Stimulated activated CD8-positive, alpha-beta memory T cell treated with anti-CD3 and anti-CD28 coated beads, Interleukin-12 subunit alpha, Interleukin-12 subunit beta, amount 100 ng/mL, for 24 hours (primary cell): ENCODE data around the gene YEATS2.
"Not testable (repeated sequence)": the region's sequence is repeated elsewhere in the genome, so short reads cannot be mapped to it uniquely, and the experiment has no call there.

Source experiments
- DNase-seq: peaks from one replicate; pipeline ENCODE4 v3.0.0-alpha.2; 2020; ENCODE audit errors: extremely low read depth

Gene YEATS2

DNA sequence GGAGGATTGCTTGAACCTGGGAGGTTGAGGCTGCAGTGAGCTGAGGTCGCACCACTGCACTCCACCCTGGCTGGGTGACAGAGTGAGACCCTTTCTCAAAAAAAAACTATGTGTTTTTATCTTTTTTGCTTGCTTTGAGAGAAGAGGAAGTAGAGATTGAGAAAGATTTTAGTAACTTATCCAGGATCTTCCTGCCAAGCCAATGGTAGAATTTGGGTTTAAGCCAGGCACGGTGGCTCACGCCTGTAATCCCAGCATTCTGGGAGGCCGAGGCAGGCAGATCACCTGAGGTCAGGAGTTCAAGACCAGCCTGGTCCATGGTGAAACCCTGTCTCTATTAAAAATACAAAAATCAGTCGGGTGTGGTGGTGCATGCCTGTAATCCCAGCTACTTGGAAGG is 78.9 kb downstream of the YEATS2 start:
- DNase-seq = not testable (repeated sequence)

DNA sequence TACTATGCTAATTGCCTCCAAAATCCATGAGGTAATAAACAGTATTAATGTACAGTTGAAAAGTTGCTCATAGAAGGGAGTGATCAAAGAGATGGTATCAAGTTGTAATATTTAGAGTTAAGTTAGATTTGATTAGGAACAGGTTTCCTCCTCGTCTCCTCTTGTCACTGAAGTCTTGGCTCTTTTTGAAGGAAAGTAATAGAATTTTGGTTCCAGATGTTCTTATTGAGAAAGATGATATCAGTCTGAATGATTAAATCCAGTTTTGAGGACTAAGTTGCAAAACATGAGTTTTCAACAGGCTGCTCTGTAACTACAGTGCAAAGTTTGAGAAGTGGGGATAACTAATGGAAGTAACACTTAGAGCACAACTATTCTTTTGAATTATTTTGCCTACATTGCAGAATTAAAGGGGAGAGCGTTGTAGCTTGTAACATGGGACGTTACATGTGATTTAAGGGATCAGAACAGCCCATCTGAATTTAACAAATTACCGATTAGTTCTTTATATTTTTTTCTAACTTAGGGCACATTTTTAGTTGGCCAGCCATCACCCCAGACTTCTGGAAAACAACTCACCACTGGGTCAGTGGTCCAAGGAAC is 79.5 kb downstream of the YEATS2 start:
- DNase-seq = no peak

DNA sequence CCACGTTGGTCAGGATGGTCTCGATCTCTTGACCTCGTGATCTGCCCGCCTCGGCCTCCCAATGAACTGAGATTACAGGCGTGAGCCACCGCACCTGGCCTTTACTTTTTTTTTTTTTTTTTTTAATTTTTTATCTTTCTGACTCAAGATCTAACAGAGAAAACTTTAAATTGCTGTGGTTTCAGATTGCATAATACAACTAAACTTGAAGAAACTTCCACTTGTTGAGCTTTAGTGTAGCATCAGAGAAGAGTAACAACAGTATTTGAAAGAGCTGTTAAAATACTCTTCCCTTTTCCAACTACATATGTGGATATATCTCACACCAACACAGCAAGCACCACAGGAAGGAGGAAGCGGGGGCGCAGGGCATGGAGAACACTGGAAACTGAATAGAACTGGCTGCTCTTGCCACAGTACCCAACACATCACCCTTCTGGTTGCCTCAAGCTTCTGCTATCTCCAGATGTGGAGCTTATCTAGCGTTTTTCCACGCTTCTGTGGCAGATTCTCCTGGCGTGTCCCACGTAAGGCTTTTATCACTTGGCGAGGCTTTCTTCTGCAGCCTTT is 82.4 kb downstream of the YEATS2 start:
- DNase-seq = no peak

DNA sequence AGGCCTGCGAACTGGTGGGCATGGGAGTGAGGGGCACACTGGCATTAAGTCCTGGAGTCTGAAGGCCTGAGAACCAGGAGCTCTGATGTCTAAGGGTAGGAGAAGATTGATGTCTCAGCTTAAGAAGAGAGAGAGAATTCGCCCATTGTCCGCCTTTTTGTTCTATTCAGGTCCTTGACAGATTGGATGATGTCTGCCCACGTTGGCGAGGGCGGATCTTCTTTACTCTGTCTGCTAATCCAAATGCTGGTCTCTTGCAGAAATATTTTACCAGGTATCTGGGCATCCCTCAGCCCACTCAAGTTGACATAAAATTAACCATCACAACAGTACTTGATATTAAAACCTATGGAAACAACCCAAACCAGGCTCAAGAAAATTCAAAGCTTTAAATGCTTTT is 83.6 kb downstream of the YEATS2 start:
- no peak for DNase-seq

DNA sequence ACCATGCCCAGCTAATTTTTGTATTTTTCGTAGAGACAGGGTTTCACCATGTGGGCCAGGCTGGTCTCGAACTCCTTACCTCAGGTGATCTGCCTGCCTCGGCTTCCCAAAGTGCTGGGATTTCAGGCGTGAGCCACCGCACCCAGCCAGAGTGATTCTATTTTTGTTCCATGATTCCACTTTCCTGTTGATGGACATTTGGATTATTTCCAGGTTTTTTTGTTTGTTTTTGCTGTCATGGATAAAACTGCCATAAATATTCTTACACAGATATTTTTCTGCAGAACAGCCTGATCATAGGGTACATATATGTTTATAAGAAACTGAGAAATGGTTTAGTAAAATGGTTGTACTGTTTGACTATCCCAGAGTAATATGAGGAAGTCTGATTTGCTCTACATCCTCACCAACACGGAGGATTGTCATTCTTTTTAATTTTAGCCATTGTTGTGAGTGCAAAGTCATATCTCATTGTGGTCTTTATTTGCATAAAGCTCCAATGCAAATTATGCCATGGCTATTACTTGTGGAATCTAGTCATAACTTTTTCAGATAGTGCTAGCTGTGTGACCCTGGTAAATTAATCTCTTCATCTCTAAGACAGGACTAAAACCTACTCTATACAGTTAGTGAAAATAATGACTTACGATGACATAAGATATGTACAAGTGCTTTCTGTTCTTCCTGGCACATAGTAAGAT is 85.1 kb downstream of the YEATS2 start:
- no peak for DNase-seq

DNA sequence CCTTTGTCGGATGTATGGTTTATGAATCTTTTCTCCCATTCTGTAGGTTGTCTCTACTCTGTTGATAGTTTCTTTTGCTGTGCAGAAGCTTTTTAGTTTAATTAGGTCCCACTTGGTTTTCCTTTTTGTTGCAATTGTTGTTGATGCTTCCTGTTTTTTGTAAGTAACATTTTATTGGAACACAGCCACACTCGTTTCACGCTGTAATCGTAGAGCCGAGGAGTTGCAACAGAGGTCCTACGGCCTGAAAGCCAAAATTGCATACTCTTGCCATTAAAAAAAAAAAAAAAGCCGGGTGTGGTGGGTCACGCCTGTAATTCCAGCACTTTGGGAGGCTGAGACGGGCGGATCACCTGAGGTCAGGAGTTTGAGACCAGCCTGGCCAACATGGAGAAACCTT is 86.9 kb downstream of the YEATS2 start:
- not testable (repeated sequence) for DNase-seq

DNA sequence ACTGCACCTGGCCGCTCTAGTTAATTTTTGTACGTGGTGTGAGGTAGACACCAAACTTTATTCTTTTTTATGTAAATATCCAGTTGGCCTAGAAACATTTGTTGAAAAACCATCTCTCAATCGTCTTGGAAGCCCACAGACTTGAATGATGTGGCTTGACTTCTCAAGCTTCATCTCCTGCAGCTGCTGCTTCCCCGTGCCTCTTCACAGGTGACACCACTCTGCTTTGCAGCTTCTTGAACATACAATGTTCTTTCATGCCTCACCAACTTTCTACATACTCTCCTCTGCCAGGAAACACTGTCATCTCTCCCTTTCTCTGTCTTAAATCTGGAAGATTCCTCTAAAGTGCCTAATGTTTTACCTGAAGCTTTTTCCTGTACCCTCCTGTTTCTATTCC is 92.2 kb downstream of the YEATS2 start:
- DNase-seq = no peak

DNA sequence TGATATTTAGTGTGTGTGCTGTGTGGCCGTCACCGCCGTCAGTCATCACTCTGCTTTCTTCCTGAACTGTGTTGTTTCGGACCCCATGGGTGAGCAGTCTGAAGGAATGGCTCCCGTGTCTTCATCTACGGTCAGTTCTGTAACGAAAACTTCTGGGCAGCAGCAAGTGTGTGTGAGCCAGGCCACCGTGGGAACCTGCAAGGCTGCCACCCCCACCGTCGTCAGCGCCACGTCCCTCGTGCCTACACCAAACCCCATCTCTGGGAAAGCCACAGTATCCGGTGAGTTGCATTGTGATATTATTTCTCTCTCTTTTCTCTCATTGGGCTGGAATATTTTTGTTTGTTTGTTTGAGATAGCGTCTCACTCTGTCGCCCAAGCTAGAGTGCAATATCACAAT is 93.1 kb downstream of the YEATS2 start:
- DNase-seq = no peak

DNA sequence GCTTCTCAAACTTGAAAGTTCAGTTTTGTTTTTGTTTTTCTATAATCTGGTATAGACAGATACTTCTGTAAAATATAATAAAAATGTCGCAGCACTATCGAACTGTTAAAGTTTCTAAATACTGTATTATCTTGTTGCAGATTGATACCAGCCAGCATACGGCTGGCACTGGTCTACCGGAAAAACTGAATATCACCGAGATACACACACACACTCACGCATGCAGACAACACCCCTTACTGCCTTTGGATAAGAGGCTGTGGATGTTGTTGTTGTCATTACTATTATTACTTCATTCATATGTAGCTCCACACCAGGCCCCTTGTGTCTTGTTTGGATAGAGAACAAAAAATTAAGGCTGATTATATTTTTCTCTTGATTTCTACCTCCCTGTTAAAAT is 95.4 kb downstream of the YEATS2 start:
- DNase-seq = no peak

DNA sequence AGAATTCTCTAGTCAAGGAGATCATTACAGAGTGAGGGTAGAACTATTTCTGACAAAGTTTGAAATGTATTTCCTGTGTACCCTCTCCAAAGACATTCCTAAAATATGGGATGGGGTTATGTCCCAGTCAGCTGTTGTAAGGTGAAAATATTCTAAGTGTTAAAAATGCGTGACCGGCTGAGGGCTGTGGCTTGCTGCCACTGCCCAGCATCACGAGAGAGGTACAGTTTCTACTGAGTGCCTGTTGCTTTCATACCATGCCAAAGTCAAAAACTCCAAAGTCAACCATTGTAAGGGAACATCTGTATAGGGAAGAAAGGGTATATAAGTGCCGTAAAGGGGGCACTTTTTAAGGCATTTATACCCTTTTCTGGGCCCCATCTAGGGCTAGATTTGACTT is 96.9 kb downstream of the YEATS2 start:
- no peak for DNase-seq

DNA sequence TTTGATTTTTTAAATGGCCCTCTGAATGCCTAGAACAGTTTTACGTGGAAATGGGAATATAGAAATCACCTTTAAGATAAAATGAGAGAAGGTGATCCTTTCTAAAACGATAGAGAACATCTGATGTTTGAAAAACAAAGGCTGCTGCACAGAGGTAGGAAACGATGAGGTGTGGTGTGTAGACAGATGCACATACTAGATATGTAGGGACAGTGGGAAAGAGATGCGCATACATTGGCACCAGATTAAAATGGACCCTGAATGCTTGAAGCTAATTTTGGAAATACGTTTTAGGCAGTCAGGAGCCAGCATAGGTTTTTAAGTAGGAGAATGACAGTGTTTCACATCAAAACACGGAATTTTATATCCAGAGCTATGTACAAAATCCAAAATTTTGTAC is 98.8 kb downstream of the YEATS2 start:
- DNase-seq = no peak

DNA sequence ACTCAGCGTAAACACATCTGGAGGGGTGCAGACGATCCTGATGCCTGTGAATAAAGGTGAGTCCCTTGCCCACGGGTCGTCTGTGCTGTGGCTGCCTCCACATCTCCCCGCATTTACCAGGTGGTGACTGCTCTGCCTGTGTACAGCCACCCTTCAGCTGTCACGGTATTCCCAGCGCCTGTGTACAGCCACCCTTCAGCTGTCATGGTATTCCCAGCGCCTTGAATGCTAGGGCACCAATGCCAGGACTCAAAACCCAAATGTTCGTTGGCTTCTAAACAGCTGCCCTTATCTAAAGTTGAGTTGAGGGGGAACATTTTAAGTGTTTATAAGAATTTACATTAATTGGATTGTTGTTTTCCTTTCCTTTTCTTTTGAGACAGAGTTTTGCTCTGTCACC is 100.4 kb downstream of the YEATS2 start:
- no peak for DNase-seq

DNA sequence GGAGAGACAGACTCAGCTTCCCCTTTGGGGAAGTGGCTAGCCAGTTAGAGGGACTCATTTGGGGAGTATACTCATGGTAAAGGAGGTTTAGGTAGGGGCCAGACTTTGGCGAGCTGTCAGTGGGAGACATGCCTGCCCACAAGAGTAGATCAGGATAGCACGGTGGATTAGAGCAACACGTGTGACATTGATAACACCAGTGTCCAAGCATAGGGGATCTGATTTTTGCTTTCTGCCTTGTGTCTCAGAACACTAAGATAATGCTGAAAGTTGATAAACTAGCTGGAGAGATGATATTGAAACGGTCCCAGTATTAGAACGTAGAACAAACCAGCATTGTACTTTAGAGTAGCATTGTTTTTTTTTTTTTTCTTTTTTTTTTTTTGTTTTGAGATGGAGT is 101.9 kb downstream of the YEATS2 start:
- no peak for DNase-seq

DNA sequence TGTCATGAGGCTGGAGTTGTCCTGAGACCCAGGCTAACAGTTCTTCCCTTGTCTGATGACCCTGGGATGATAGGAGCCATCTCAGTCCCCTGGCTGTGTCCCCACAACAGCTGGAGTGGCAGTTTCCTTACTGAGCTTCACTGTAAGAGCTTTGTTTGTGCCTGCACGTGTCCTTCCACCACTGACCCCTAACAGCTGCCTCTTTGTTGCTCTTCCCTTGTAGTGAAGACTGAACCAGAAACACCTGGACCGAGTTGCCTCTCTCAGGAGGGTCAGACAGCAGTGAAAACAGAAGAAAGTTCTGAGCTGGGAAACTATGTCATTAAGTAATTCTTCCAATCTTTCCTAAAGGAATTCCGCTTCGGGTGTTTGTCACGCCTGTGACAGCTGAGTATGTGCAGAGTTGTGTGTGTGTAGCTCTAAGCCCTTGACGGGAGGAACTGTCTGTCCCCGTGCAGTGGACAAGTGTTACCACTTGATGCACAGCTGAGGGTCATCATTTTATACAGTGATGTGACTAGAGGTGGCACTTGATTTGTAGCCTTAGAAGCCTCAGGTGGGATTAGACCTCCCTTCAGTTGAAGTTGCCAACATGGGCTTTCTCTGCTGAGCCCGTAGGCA is 102.8 kb downstream of the YEATS2 start:
- no peak for DNase-seq

DNA sequence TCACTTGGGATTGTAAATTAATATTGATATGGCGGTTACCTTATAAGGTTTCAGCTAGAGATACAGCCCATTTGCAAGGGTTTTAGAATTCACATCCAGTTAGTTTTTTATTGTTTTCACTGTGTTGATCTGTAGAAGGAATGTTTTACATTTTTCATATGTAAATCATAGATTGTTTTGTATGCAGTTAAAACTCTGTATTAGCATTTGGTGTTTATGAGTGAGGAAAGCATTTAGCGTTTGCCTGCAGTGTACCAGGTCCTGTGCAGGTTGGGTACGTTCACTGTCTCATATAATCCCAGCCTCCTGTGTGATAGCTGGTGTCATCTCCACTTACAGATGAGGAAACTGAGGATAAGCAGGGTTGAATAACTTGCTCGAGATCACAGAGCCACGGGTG is 104.0 kb downstream of the YEATS2 start:
- DNase-seq = no peak

DNA sequence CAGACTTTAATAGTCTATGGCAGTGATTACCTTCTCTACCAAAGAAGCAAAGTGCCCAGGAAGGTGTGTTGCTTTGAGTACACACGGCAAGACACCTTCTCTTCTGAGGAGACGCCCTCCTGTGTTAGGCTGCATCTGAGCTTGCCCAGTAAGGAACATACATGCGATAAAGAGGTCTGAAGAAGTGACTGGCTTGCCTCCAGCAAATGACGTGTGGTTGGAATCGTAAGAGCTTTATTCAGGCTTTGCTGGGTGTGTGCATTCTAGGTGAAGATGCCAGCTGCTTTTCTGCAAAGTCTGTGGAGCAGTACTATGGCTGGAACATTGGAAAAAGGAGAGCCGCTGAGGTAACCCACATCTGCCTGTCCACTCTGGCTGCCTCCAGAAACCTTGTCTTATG is 105.4 kb downstream of the YEATS2 start:
- no peak for DNase-seq

DNA sequence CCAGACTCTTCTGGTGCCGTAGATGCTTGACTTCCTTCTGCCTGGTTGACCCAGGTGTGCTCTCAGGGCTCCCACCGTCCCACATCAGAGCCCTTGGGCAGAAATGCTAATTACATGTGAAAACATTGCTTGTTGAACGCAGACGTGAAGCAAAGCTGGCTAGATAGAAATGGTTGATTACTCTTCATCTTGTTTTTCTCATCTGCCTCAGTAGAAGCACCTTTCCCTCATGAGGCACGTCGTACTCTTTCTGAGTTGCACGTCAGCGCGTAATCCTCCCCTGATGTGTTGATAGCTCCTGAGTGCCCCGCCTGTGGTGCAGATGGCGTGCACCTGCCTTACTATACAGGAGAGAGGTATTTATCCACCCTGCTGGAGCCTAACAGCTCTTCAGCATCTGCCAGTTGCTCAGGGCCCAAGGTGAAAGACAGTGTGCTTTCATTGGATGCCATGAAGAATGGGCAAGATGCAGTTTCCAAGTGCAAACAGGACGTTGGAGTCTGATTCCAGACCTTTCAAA is 109.7 kb downstream of the YEATS2 start:
- DNase-seq = no peak

DNA sequence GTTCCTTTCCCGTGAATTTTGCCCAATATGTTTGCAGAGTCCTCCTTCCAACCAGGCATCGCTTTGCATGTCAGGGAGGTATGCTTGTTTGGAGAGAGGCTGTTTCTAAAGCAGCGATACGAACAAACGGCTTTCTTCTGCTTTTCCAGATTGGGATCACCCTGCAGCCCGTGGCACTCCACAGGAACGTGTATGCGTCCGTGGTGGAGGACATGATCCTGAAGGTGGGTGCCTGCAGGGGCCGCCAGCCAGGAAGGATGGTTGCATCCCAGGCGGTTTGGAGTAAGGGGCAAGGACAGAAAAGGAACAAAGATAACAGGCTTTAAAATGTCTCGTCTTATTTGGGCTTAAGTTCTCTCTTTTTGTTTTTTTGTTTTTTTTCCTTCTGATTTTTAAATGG is 110.3 kb downstream of the YEATS2 start:
- DNase-seq = no peak

DNA sequence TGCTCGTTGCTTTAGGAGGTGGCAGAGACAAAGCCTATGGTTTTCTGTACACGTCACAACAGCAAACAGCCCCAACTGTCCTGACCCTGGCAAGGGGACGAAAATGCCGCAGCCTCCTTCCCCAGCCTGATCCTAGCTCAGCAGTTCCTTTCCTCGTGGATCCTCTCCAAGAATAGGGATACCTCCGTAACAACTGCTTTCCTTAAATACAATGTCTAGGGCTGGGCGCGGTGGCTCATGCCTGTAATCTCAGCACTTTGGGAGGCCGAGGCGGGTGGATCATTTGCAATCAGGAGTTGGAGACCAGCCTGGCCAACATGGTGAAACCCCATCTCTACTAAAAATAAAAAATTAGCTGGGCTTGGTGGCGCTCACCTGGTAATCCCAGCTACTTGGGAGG is 110.8 kb downstream of the YEATS2 start:
- DNase-seq = no peak

DNA sequence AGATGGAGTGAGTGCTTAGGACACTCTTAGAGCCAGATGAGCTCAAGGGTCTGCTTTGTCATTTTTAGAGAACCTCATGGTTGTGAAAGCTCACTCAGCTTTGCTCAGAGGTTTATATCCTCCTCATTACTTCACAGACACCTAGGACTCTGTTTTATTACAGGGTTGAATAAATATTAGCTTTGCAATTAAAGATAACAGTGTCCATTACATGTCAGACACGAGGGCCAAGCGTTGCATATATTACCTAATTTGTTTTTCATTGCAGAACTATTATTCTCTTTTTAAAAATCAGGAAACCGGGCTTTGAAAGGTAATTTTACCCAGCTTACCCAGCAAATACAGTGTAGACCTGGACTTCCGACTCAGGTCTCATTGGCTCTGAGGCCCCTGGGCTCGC is 111.7 kb downstream of the YEATS2 start:
- DNase-seq = no peak

DNA sequence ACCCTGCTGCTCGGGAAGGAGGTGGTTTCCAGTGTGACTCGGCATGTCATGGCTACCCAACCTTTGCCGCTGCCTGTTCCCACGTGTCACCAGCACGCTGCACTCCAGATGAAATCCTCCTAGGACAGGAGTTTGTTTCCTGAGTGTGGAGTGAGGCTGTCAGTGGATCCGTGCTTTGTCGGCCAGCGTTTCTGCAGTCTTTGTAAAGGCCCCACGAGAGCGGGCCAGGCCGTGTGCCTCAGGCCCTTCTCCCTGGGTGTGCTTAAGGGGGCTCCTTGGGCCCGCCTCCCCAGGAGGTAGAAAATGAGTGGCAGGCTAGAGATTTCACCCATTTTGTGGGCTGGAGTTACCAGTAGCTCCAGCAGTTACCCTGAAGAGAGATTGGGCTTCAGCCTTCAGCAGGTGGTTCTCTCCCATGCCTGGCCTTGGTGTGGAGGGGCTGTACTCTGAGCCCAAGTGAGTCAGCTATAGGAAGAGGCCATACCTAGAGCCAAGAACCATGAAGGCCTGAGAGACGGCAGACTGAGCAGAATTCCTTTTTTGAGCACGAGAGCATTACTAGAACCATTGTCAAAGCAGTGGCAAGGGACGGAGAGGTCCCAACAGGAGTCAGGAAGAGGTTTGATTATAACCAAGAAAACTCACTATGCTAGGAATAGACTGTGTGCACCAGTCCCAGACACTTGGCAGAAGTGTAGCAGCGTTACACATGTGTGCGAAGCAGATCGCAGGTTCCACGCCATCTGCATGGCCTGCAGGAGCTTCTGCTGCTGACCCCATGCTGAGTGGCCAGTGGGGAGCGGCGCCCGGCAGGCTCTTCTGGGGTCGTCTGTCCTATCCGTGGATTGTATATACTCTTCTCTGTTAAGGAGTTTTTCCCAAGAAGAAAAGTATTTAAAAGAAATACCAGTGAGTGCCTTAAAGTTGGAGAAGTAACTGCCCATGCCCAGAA is 113.3 kb downstream of the YEATS2 start:
- DNase-seq = no peak

DNA sequence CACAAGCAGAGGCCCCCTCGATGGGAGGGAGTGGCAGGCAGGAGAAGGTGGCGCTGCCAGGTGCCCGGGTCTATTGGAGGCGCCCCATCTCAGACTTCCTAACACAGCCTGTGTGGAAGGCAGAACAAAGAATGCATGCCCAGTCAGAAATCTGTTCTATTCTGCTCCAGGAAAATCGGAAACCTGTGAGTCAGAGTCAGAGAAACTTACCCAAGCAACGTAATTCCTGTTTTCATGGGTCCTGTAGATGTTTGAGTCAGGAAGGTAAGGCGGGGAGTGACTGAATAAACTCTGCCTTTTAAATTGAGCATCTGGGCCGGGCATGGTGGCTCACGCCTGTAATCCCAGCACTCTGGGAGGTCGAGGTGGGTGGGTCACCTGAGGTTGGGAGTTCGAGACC is 114.0 kb downstream of the YEATS2 start:
- no peak for DNase-seq
